ENCODE measurements around the gene TTC39B.

TTC39B gene

GRCh38 chr9:15225564-15226126 is 81.4 kb downstream of the TTC39B start:
- no peak for DNase-seq
- peaks cover 0 to 16% (median 1%) of the 10 kb centered on the region in 4 experiments for H3K36me3 ChIP-seq (ENCODE audit: control insufficient read depth in 4 of 4, insufficient read depth in 4 of 4, low read length in 3 of 4)
- no peaks in the 10 kb centered on the region for H3K9me3 ChIP-seq (ENCODE audit: control extremely low read depth in 1 of 5, control insufficient read depth in 4 of 5, insufficient read depth in 2 of 5, low read depth in 1 of 5, low read length in 4 of 5)
- ChIA-PET POLR2A (no interaction called here), CTCF (interaction anchor here (2.1 kb wide), 1 partner anchor 13 kb away, joined by 5 read pairs; no protein-coding TSS in a partner anchor)
- H3K27ac ChIP-seq (ENCODE audit: insufficient read depth in 1 of 2, low read depth in 1 of 2, low read length in 2 of 2, poor library complexity in 1 of 2, severe bottlenecking in 2 of 2): no peak overlapping the region
- no peaks in the 10 kb centered on the region for H3K4me1 ChIP-seq (ENCODE audit: control extremely low read depth in 1 of 4, control insufficient read depth in 4 of 4, insufficient read depth in 4 of 4, low read length in 3 of 4)
- no peak overlapping the region for H3K4me3 ChIP-seq (ENCODE audit: control insufficient read depth in 1 of 7, extremely low read depth in 1 of 7, insufficient read depth in 4 of 7, low read depth in 2 of 7, low read length in 6 of 7)
- WGBS (ENCODE audit: insufficient coverage): 94% methylated on average over 2 of the region's 7 CpGs
- H3K27me3 ChIP-seq (replicated peaks in 2 of 5; ENCODE audit: control insufficient read depth in 4 of 5, insufficient read depth in 5 of 5, low read length in 4 of 5): no peaks in the 10 kb centered on the region

GRCh38 chr9:15222313-15222712 is 84.7 kb downstream of the TTC39B start:
- Histone ChIP-seq H3K36me3 (ENCODE audit: control insufficient read depth in 4 of 4, insufficient read depth in 4 of 4, low read length in 3 of 4) (peaks cover 0 to 16% (median 1%) of the 10 kb centered on the region in 4 experiments), H3K27me3 (replicated peaks in 2 of 5; ENCODE audit: control insufficient read depth in 4 of 5, insufficient read depth in 5 of 5, low read length in 4 of 5) (no peaks in the 10 kb centered on the region), H3K9me3 (ENCODE audit: control extremely low read depth in 1 of 5, control insufficient read depth in 4 of 5, insufficient read depth in 2 of 5, low read depth in 1 of 5, low read length in 4 of 5) (no peaks in the 10 kb centered on the region), H3K27ac (ENCODE audit: insufficient read depth in 1 of 2, low read depth in 1 of 2, low read length in 2 of 2, poor library complexity in 1 of 2, severe bottlenecking in 2 of 2) (no peak overlapping the region), H3K4me3 (ENCODE audit: control insufficient read depth in 1 of 7, extremely low read depth in 1 of 7, insufficient read depth in 4 of 7, low read depth in 2 of 7, low read length in 6 of 7) (no peak overlapping the region), H3K4me1 (ENCODE audit: control extremely low read depth in 1 of 4, control insufficient read depth in 4 of 4, insufficient read depth in 4 of 4, low read length in 3 of 4) (no peaks in the 10 kb centered on the region)
- 95% methylated on average over 2 of the region's 3 CpGs for WGBS (ENCODE audit: insufficient coverage)
- CTCF ChIA-PET: interaction anchor here (1.4 to 2.4 kb wide), 2 partner anchors 13 to 24 kb away, joined by 3 to 10 read pairs; no protein-coding TSS in a partner anchor
- DNase-seq: no peak
- POLR2A ChIA-PET: no interaction called here

DNA sequence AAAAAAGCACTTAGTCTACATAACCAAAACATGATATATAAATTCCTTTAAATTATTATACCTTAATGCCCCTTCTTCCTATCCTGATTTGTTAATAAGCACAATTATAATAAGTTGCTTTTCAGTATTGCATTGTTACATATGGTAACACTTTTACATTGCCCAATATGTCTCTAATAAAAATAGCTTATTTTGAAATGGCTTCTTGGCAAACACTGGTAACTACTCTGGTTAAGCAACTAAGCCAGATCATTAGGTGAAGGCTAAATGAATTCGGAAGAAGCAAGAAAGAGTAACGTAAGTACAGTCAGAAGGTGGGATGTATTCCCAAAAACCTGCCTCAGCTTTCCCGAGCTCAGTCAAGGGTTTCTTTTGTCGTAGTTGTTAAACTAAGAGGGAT is 85.3 kb downstream of the TTC39B start:
- WGBS (ENCODE audit: insufficient coverage): 84% methylated on average over 4 of the region's 4 CpGs
- DNase-seq: no peak
- ChIA-PET CTCF (interaction anchor here (1.8 to 2.4 kb wide), 2 partner anchors 10 to 12 kb away, joined by 8 to 10 read pairs; no protein-coding TSS in a partner anchor), POLR2A (no interaction called here)
- Histone ChIP-seq H3K4me3 (ENCODE audit: control insufficient read depth in 1 of 7, extremely low read depth in 1 of 7, insufficient read depth in 4 of 7, low read depth in 2 of 7, low read length in 6 of 7) (no peak overlapping the region), H3K9me3 (ENCODE audit: control extremely low read depth in 1 of 5, control insufficient read depth in 4 of 5, insufficient read depth in 2 of 5, low read depth in 1 of 5, low read length in 4 of 5) (no peaks in the 10 kb centered on the region), H3K27me3 (replicated peaks in 2 of 5; ENCODE audit: control insufficient read depth in 4 of 5, insufficient read depth in 5 of 5, low read length in 4 of 5) (no peaks in the 10 kb centered on the region), H3K36me3 (ENCODE audit: control insufficient read depth in 4 of 4, insufficient read depth in 4 of 4, low read length in 3 of 4) (peaks cover 0 to 16% (median 1%) of the 10 kb centered on the region in 4 experiments), H3K4me1 (ENCODE audit: control extremely low read depth in 1 of 4, control insufficient read depth in 4 of 4, insufficient read depth in 4 of 4, low read length in 3 of 4) (no peaks in the 10 kb centered on the region), H3K27ac (ENCODE audit: insufficient read depth in 1 of 2, low read depth in 1 of 2, low read length in 2 of 2, poor library complexity in 1 of 2, severe bottlenecking in 2 of 2) (no peak overlapping the region)

DNA sequence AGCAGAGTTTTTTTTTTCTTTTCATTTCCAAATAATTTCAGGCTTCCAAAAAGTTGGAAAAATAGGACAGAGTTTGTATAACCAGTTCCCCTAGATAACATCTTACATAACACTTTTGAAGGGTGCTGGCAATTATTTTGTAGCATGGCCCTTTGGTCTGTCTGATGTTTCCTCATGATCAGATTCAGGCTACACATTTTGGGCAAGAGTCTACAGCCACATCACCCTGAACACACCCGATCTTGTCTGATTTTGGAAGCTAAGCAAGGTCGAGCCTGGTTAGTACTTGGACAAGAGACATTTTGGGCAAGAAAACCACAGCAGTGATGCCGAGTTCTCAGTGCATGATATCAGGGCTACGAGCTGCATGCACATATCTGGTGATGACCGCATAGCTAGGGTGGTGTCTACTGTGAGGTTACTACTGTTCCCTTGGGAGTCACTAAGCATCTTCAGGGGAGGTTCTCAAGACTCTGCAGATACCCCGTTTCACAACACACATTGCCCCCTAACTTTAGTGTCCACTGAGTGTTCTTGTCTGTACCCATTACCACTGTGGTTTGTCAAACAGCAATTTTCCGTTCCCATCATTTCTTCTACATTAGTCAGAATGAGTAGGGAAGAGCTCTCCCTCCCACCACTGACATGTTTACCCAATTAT is 86.2 kb downstream of the TTC39B start:
- no peaks in the 10 kb centered on the region for H3K9me3 ChIP-seq (ENCODE audit: control extremely low read depth in 1 of 5, control insufficient read depth in 4 of 5, insufficient read depth in 2 of 5, low read depth in 1 of 5, low read length in 4 of 5)
- no peak overlapping the region for H3K27ac ChIP-seq (ENCODE audit: insufficient read depth in 1 of 2, low read depth in 1 of 2, low read length in 2 of 2, poor library complexity in 1 of 2, severe bottlenecking in 2 of 2)
- H3K36me3 ChIP-seq (ENCODE audit: control insufficient read depth in 4 of 4, insufficient read depth in 4 of 4, low read length in 3 of 4): peaks cover 0 to 16% (median 2%) of the 10 kb centered on the region in 4 experiments
- DNase-seq: no peak
- H3K4me3 ChIP-seq (ENCODE audit: control insufficient read depth in 1 of 7, extremely low read depth in 1 of 7, insufficient read depth in 4 of 7, low read depth in 2 of 7, low read length in 6 of 7): no peak overlapping the region
- no peaks in the 10 kb centered on the region for H3K27me3 ChIP-seq (replicated peaks in 2 of 5; ENCODE audit: control insufficient read depth in 4 of 5, insufficient read depth in 5 of 5, low read length in 4 of 5)
- ChIA-PET CTCF (interaction anchor here (0.6 to 1.8 kb wide), 3 partner anchors 9 to 116 kb away, joined by 3 to 8 read pairs (median 3); no protein-coding TSS in a partner anchor), POLR2A (no interaction called here)
- H3K4me1 ChIP-seq (ENCODE audit: control extremely low read depth in 1 of 4, control insufficient read depth in 4 of 4, insufficient read depth in 4 of 4, low read length in 3 of 4): no peaks in the 10 kb centered on the region
- WGBS (ENCODE audit: insufficient coverage): 94% methylated on average over 5 of the region's 7 CpGs

DNA sequence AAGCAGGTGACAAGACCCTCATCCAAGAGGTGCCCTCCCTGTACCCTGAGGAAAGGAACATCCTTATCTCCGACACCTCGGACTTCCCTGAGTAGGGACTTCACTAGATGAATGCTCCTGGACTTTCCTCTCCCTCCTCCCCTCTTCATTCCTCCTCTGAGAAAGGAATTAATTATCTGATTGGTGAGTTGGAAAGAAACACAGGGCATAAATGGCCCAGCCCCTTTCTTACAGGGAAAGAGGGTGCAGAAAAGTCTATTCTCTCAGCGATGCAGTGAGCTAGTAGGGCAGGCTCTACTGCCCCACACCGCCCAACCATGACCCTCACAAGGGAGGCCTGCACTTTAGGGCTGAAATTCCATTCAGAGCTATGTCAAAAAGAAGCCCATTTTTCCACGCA is 87.5 kb downstream of the TTC39B start:
- WGBS (ENCODE audit: insufficient coverage): 100% methylated on average over 2 of the region's 5 CpGs
- POLR2A ChIA-PET: no interaction called here
- DNase-seq: no peak
- Histone ChIP-seq H3K27ac (ENCODE audit: insufficient read depth in 1 of 2, low read depth in 1 of 2, low read length in 2 of 2, poor library complexity in 1 of 2, severe bottlenecking in 2 of 2) (no peak overlapping the region), H3K4me3 (ENCODE audit: control insufficient read depth in 1 of 7, extremely low read depth in 1 of 7, insufficient read depth in 4 of 7, low read depth in 2 of 7, low read length in 6 of 7) (no peak overlapping the region), H3K27me3 (replicated peaks in 2 of 5; ENCODE audit: control insufficient read depth in 4 of 5, insufficient read depth in 5 of 5, low read length in 4 of 5) (no peaks in the 10 kb centered on the region), H3K4me1 (ENCODE audit: control extremely low read depth in 1 of 4, control insufficient read depth in 4 of 4, insufficient read depth in 4 of 4, low read length in 3 of 4) (no peaks in the 10 kb centered on the region), H3K36me3 (ENCODE audit: control insufficient read depth in 4 of 4, insufficient read depth in 4 of 4, low read length in 3 of 4) (peaks cover 0 to 16% (median 1%) of the 10 kb centered on the region in 4 experiments), H3K9me3 (ENCODE audit: control extremely low read depth in 1 of 5, control insufficient read depth in 4 of 5, insufficient read depth in 2 of 5, low read depth in 1 of 5, low read length in 4 of 5) (no peaks in the 10 kb centered on the region)
- CTCF ChIA-PET: interaction anchor here (1.0 kb wide), 1 partner anchor 11 kb away, joined by 3 read pairs; no protein-coding TSS in a partner anchor

DNA sequence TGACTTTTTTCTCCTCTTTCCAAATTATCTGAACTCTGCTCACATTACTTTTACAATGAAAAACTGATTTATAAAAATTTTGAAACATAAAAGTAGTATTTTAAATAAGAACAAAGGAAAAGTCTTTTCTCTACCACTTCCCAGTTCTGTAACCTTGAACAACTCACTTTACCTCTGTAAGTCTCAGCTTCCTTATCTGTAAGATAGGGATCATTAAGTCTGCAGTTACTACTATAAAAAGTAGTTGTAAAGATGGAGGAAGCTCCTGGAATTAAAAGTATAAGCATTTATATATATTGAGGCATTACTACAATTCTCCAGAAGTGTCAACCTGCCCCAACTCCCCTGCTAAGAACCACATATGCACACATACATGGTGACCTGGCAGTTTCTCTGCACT is 88.0 kb downstream of the TTC39B start:
- Histone ChIP-seq H3K9me3 (ENCODE audit: control extremely low read depth in 1 of 5, control insufficient read depth in 4 of 5, insufficient read depth in 2 of 5, low read depth in 1 of 5, low read length in 4 of 5) (no peaks in the 10 kb centered on the region), H3K27ac (ENCODE audit: insufficient read depth in 1 of 2, low read depth in 1 of 2, low read length in 2 of 2, poor library complexity in 1 of 2, severe bottlenecking in 2 of 2) (no peak overlapping the region), H3K27me3 (replicated peaks in 2 of 5; ENCODE audit: control insufficient read depth in 4 of 5, insufficient read depth in 5 of 5, low read length in 4 of 5) (no peaks in the 10 kb centered on the region), H3K36me3 (ENCODE audit: control insufficient read depth in 4 of 4, insufficient read depth in 4 of 4, low read length in 3 of 4) (peaks cover 0 to 12% (median 1%) of the 10 kb centered on the region in 4 experiments), H3K4me1 (ENCODE audit: control extremely low read depth in 1 of 4, control insufficient read depth in 4 of 4, insufficient read depth in 4 of 4, low read length in 3 of 4) (no peaks in the 10 kb centered on the region), H3K4me3 (ENCODE audit: control insufficient read depth in 1 of 7, extremely low read depth in 1 of 7, insufficient read depth in 4 of 7, low read depth in 2 of 7, low read length in 6 of 7) (no peak overlapping the region)
- no peak for DNase-seq
- ChIA-PET CTCF (interaction anchor here (1.0 kb wide), 1 partner anchor 12 kb away, joined by 3 read pairs; no protein-coding TSS in a partner anchor), POLR2A (no interaction called here)

DNA sequence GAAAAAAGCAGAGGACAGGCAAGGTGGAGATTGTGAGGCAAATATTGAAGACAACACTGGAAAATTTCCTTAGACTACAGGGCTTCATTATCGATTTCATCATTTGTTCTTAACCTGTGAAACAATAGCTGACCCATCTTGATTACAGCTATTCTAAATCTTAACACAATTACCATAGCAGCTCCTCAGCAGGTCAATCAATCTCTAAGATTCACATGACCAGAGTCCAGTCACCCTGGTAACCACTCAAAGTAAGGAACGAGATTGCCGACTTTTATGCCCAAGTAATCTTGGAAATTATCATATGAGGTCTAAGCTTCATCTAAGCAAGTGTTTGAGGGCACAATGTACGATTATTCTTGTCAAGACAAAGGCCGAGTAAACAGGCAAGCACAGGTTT is 93.8 kb downstream of the TTC39B start:
- Histone ChIP-seq H3K27ac (ENCODE audit: insufficient read depth in 1 of 2, low read depth in 1 of 2, low read length in 2 of 2, poor library complexity in 1 of 2, severe bottlenecking in 2 of 2) (no peak overlapping the region), H3K9me3 (ENCODE audit: control extremely low read depth in 1 of 5, control insufficient read depth in 4 of 5, insufficient read depth in 2 of 5, low read depth in 1 of 5, low read length in 4 of 5) (no peaks in the 10 kb centered on the region), H3K36me3 (ENCODE audit: control insufficient read depth in 4 of 4, insufficient read depth in 4 of 4, low read length in 3 of 4) (peaks cover 0 to 4% (median 0%) of the 10 kb centered on the region in 4 experiments), H3K27me3 (replicated peaks in 2 of 5; ENCODE audit: control insufficient read depth in 4 of 5, insufficient read depth in 5 of 5, low read length in 4 of 5) (no peaks in the 10 kb centered on the region), H3K4me1 (ENCODE audit: control extremely low read depth in 1 of 4, control insufficient read depth in 4 of 4, insufficient read depth in 4 of 4, low read length in 3 of 4) (no peaks in the 10 kb centered on the region), H3K4me3 (ENCODE audit: control insufficient read depth in 1 of 7, extremely low read depth in 1 of 7, insufficient read depth in 4 of 7, low read depth in 2 of 7, low read length in 6 of 7) (no peak overlapping the region)
- DNase-seq: no peak
- POLR2A ChIA-PET: no interaction called here
- CTCF ChIA-PET: interaction anchor here (0.9 to 10.1 kb wide), 7 partner anchors 8 to 427 kb away, joined by 3 to 85 read pairs (median 5); partner anchors contain the start of gene SNAPC3
- WGBS (ENCODE audit: insufficient coverage): 92% methylated on average over 3 of the region's 5 CpGs

Measured in common myeloid progenitor, CD34-positive (primary cell).